Osteoblast (primary cell): ENCODE data around the gene CELSR2. TPM values are rescaled to one million over a fixed set of nuclear protein-coding genes. Genes with fewer than 3 reads are reported as not detected.
"Not testable (repeated sequence)": the region's sequence is repeated elsewhere in the genome, so short reads cannot be mapped to it uniquely, and the experiment has no call there.

Experiments used
- DNase-seq: peaks from one replicate; pipeline ENCODE4 v3.0.0; 2011; ENCODE audit warnings: low spot score, mixed read lengths; ENCODE audit not compliant: insufficient read length; ENCODE audit errors: missing footprints
- H2AFZ ChIP-seq: 2 replicates; pipeline ENCODE4 v1.6.0; 2011; ENCODE audit warnings: mild to moderate bottlenecking, low read length
- H3K27ac ChIP-seq: 2 replicates; pipeline ENCODE4 v1.5.1; 2011; ENCODE audit warnings: mild to moderate bottlenecking, low read depth, low read length, moderate library complexity
- H3K27me3 ChIP-seq: 2 replicates; pipeline ENCODE4 v1.6.0; 2012; ENCODE audit warnings: mild to moderate bottlenecking, control low read depth, inconsistent platforms, low read length, moderate library complexity; ENCODE audit not compliant: insufficient read depth
- H3K36me3 ChIP-seq: 2 replicates; pipeline ENCODE4 v1.5.1; 2011; ENCODE audit warnings: mild to moderate bottlenecking, low read length, control low read depth, moderate library complexity; ENCODE audit not compliant: insufficient read depth
- H3K4me1 ChIP-seq: 2 replicates; pipeline ENCODE4 v1.5.1; 2011; ENCODE audit warnings: mild to moderate bottlenecking, low read length, control low read depth, moderate library complexity; ENCODE audit not compliant: insufficient read depth
- H3K4me2 ChIP-seq: 2 replicates; pipeline ENCODE4 v1.6.0; 2011; ENCODE audit warnings: mild to moderate bottlenecking, low read length; ENCODE audit not compliant: insufficient read depth
- H3K4me3 ChIP-seq: fragments of 200-600 bp; sonication (generic); 3 replicates; pipeline ENCODE4 v1.5.1; 2012; ENCODE audit warnings: mild to moderate bottlenecking, low read length, inconsistent platforms; ENCODE audit not compliant: insufficient read depth
- H3K79me2 ChIP-seq: 2 replicates; pipeline ENCODE4 v1.6.0; 2012; ENCODE audit warnings: mild to moderate bottlenecking, low read length, control low read depth, inconsistent platforms; ENCODE audit not compliant: insufficient read depth
- H3K9me3 ChIP-seq: 2 replicates; pipeline ENCODE4 v1.5.1; 2011; ENCODE audit warnings: low read depth, low read length, control low read depth
- H4K20me1 ChIP-seq: 2 replicates; pipeline ENCODE4 v1.6.0; 2012; ENCODE audit warnings: mild to moderate bottlenecking, low read length, control low read depth; ENCODE audit not compliant: insufficient read depth
- total RNA-seq: library from RNA; depleted of rRNA; stranded (reverse); fragments of >200 nt; gene quantifications from 2 replicates; pipeline ENCODE4 v1.2.3, GENCODE V29; 2012
- TF ChIP-seq, protein P1 (sequence below): IDR thresholded peaks from 2 replicates; pipeline ENCODE4 v1.5.1; 2011; ENCODE audit warnings: mild to moderate bottlenecking, low read depth, low read length, moderate library complexity; ENCODE audit errors: extremely low read depth

Gene CELSR2
- total RNA-seq, 1 donor, result 1.4 TPM

DNA sequence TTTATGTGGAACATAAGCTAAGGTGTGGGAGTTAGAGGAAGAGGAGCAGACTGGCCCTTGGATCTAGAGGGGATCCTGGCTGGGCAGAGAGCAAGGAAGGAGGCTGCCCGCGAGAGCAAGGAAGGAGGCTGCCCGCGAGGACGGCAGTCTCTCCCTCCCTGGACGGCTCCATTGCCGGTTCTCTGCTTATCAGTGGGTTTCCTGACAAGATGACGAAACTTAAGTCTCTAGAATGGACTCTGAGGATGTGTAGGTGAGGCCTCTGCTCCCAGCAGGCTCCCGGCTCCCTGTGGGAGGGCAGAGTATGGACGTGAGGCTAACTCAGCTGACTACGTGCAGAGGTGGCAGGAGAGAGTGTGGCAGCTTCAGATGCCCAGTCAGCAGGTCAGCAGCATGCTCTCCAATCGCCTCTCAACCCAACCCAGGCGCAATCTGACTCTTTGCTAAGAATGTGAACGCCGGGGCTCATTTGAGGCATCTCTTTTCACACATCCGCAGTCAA is 51.4 kb downstream of the CELSR2 start:
- H3K27me3 ChIP-seq, result no peaks in the 10 kb centered on the region
- no peaks in the 10 kb centered on the region for H3K36me3 ChIP-seq
- no peak overlapping the region for H2AFZ ChIP-seq
- H3K79me2 ChIP-seq, result no peaks in the 10 kb centered on the region
- H3K27ac ChIP-seq, result no peak overlapping the region
- TF ChIP-seq, protein P1, sequence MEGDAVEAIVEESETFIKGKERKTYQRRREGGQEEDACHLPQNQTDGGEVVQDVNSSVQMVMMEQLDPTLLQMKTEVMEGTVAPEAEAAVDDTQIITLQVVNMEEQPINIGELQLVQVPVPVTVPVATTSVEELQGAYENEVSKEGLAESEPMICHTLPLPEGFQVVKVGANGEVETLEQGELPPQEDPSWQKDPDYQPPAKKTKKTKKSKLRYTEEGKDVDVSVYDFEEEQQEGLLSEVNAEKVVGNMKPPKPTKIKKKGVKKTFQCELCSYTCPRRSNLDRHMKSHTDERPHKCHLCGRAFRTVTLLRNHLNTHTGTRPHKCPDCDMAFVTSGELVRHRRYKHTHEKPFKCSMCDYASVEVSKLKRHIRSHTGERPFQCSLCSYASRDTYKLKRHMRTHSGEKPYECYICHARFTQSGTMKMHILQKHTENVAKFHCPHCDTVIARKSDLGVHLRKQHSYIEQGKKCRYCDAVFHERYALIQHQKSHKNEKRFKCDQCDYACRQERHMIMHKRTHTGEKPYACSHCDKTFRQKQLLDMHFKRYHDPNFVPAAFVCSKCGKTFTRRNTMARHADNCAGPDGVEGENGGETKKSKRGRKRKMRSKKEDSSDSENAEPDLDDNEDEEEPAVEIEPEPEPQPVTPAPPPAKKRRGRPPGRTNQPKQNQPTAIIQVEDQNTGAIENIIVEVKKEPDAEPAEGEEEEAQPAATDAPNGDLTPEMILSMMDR, result no peak
- H3K4me3 ChIP-seq, result no peak overlapping the region
- H3K4me1 ChIP-seq, result peaks cover 27% of the 10 kb centered on the region
- no peak for DNase-seq
- H4K20me1 ChIP-seq, result no peaks in the 10 kb centered on the region
- H3K9me3 ChIP-seq, result no peaks in the 10 kb centered on the region
- no peak overlapping the region for H3K4me2 ChIP-seq

DNA sequence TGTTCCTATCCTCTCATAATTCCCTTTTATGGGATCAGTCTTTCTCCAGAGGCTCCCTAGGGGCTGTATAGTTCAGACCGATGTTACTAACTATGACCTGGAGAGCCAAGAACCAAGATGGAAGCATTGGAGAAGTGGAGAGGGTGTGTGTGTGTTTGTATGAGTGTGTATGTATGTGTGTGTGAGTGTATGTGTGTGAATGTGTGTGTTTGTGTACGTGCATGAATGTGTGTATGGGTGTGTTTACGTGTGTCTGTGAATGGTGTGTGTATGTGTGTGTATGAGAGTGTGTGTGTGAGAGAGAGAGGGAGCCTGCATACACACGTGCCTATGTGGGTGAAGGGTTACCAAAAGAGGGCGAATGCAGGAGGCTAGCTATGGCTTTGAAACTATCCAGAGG is 52.5 kb downstream of the CELSR2 start:
- Histone ChIP-seq H3K9me3 (no peaks in the 10 kb centered on the region), H2AFZ (no peak overlapping the region), H3K4me2 (no peak overlapping the region), H3K4me1 (peaks cover 27% of the 10 kb centered on the region), H4K20me1 (no peaks in the 10 kb centered on the region), H3K4me3 (no peak overlapping the region), H3K27me3 (no peaks in the 10 kb centered on the region), H3K36me3 (no peaks in the 10 kb centered on the region), H3K79me2 (no peaks in the 10 kb centered on the region), H3K27ac (no peak overlapping the region)
- DNase-seq, result no peak
- TF ChIP-seq, protein P1, result no peak

DNA sequence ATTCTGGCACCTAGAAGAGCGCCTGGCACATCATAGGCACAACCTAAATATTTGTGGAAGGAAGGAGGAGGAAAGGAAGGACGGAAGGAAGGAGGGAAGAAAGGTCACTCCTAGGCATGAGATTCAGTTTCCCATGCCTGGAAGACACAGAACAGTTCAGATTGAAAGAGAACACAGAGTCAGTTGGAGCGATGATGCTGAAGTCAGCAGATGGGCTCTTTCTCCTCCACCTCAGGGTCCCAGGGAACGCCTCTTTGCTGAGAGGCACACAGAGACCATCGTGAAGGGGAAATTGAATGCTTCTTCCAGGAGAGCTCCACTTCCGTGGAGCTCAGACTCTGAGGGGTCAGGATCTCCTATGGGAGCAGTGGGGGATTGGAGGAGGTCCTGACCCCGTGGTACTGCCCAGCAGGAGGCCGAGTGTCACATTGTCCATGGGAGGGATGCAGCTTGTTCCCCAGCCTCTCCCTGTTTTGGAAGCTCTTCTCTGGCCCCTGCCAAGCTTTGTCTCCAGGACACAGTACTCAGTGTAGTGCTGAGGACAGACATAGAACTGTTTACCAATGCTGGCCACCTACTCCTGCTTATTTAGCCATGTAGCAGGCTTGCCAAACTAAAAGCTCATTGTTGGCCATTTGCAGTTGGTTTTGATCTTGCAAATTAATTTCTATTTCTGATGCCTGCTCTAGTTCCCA is 55.0 kb downstream of the CELSR2 start:
- DNase-seq, result no peak
- Histone ChIP-seq H3K4me2 (no peak overlapping the region), H3K27ac (no peak overlapping the region), H4K20me1 (no peaks in the 10 kb centered on the region), H3K9me3 (no peaks in the 10 kb centered on the region), H3K79me2 (no peaks in the 10 kb centered on the region), H2AFZ (no peak overlapping the region), H3K4me3 (no peak overlapping the region), H3K36me3 (no peaks in the 10 kb centered on the region), H3K27me3 (no peaks in the 10 kb centered on the region), H3K4me1 (peaks cover 11% of the 10 kb centered on the region)
- TF ChIP-seq, protein P1, result no peak

DNA sequence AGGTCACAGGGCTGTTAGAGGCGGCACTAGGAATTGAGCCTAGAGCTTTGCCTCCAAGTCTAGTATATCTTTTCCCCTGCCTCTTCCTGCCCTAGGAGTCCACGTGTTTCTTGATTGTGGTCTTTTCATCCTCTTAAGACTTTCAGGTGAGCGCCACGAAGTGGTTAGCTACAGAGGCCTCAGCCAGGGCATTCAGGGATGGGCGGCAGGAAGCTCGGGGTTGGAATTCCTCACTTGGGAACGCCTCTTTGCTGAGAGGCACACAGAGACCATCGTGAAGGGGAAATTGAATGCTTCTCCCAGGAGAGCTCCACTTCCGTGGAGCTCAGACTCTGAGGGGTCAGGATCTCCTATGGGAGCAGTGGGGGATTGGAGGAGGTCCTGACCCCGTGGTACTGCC is 56.7 kb downstream of the CELSR2 start:
- not testable (repeated sequence) for H3K4me2 ChIP-seq, H2AFZ ChIP-seq, H3K9me3 ChIP-seq, H4K20me1 ChIP-seq, H3K27me3 ChIP-seq, DNase-seq, H3K36me3 ChIP-seq, H3K79me2 ChIP-seq, H3K4me1 ChIP-seq, H3K4me3 ChIP-seq, H3K27ac ChIP-seq
